ENCODE results near the gene FOXR1.

Gene FOXR1

DNA sequence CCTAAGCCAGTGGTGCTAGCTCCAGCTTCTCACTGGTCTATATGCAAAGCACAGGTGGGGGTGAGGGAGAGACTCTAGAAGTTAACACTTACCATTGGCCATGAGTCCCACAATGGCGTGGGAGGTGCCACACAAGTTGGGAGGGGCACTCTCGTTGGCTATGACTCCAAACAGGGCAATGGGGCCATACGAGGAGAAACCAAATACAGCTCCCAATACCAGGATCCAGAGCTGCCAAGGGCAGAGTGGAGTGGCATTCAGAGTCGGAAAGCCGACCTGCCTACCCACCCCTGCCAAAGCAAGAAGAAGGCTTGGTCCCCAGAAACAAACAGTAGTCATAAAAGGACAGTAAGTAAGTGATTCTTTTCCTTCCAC lies 53.5 kb downstream of the FOXR1 start:
- TF ChIP-seq, protein P1, sequence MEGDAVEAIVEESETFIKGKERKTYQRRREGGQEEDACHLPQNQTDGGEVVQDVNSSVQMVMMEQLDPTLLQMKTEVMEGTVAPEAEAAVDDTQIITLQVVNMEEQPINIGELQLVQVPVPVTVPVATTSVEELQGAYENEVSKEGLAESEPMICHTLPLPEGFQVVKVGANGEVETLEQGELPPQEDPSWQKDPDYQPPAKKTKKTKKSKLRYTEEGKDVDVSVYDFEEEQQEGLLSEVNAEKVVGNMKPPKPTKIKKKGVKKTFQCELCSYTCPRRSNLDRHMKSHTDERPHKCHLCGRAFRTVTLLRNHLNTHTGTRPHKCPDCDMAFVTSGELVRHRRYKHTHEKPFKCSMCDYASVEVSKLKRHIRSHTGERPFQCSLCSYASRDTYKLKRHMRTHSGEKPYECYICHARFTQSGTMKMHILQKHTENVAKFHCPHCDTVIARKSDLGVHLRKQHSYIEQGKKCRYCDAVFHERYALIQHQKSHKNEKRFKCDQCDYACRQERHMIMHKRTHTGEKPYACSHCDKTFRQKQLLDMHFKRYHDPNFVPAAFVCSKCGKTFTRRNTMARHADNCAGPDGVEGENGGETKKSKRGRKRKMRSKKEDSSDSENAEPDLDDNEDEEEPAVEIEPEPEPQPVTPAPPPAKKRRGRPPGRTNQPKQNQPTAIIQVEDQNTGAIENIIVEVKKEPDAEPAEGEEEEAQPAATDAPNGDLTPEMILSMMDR (IDR thresholded peaks at IDR 0.05), result no peak

DNA sequence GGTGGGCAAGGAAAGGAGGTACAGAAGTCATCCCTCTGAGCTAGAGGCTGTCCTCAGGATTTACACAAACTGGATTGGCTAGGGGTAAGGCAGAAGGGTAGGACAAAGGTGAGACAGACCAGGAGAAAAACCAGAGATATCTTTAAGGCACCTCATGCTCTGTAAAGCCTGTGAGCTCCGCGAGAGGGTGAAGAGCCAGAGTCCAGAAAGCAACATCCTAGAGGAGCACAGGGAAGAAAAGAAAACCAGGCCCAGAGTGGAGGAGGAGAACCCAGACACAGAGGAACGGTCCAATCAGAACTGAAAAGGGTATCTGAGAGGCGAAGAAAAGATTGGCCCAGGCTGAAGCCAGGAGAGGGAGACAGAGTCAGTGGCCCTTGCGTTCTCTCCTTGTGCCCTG lies 54.0 kb downstream of the FOXR1 start:
- TF ChIP-seq, protein P1 (IDR thresholded peaks at IDR 0.05), result no peak

DNA sequence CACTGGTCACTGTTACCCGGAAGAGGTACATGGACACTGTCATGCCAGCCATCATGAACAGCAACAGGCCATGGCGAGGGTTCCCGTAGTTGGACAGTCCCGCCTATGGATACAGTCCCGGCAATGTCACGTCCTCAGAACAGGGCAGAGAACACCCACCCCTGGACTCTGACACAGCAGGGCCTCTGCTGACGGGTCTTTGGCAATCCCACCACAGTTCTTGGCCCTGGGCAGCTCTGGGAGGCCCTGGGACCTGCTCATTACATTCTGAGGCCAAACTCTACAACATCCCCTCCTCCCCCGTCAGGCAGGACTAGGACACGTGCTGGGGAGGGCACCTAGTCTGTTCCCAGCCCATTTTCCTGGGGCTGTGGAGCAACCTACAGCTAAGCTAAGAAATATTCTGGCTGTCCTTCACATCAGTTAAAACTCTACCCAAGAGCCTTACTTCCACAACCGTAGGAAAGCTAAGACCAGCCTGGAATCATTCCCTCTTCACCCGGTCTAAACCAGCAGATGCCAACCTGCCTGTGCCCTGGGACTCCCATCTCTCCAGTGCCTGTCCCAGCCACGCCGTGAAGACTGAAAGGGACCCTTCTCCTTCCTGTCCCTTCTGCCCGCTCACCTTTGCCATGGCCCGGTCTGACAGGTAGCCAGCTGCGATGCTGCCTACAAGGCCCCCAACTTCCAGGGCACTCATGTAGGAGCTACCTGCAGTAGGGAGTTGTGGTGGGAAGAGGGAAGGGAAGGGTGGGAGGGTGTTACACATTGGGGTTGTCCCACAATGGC lies 54.6 kb downstream of the FOXR1 start:
- TF ChIP-seq, protein P1 (IDR thresholded peaks at IDR 0.05), result no peak

DNA sequence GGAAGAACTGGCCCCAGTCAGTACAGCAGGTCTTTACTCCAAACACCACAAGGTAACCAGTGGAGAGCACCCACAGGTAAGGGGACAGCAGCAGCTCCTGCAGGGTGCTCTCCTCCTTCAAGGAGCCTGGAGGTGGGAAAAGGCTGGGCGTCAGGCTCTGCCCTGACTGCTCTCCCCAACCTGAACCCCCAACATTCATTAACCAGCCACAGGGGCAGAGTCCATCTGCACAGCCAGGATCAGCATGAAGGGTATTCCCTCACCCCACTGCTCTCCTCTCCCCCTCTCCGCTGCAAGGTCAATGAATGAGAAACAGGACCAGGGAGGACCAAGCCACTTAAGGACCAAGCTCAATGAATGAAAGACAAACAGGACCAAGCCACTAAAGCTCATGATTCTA lies 55.4 kb downstream of the FOXR1 start:
- TF ChIP-seq, protein P1 (IDR thresholded peaks at IDR 0.05), result no peak

DNA sequence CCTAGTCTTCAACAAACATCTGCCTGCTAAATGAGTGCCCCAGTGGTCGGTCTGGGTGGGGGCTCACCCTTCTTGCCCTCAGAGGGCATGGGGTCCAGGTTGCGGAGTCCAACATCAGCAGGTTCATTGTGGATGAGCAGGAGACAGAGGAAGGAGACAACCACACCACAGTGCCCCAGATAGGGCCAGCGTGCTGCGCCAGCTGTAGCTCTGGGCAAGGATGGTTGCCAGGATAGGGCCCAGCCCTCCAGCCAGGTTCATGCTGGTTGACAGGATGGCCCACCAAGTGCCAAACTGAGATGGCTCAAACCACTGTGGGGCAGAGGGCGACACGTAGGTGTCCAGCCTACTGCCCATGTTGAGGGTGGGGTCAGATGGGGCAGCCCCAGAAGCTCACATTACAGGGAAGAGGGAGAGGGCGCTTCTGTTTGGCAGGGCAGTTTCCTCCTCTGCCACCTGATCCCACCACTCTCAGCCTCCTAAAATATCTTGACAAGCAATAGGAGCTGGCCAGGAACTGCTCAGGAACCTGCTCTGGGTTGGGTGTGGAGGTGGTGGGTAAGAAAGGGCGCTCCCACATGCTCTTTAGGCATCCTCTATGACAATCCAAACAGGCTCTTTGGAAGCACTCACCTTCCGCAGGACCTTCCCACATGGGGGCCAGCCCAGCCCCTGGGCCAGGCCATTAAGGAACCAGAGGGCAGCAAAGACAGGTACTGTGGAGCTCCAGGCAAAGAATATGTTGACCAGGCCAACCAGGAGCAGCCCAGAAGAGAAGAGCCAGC lies 56.2 kb downstream of the FOXR1 start:
- TF ChIP-seq, protein P1 (IDR thresholded peaks at IDR 0.05), result no peak

DNA sequence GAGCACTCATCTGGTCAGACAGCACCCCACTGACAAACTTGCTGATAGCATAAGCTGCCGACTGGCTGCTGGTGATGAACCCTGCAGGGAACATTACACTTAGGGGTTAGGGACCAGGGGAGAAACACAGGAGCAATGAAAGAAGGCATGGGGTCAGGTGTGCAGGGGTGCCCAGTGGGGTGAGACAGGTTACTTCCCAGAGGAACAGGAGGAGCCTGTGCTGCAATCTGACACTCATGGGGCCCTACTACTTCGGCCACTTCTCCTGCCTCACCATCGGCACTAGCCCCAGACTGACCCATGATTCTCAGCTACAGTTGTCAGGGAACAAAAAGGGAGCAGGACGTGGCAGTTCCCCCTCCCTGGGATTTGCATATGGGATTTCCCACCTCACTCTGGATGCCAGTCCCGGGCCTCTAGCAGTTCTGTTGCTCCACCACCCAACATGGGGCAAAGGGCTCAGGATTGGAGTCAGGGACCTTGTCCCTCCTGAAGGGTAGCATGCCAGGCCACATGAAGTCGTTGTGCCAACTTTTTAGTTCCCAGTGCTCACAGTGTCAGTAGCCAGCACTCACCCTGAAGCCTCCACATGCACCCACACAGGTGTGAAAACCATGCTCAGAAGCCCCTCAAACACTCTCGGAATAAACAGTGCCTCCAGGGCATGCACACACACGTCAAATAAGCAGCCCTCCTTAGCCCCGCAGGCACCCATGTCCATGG lies 56.9 kb downstream of the FOXR1 start:
- TF ChIP-seq, protein P1 (IDR thresholded peaks at IDR 0.05), result no peak

DNA sequence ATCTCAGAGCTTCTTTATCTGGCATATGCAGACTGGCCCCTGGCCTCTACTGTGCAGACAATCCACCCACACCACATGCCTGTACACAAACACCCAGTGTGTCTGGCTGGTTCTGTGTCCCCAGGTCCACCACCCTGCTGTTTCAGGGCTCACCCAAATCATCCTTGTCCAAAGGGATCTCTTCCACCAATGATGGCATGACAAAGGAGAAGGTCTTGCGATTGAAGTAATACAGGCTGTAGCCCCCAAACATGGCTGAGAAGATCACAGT lies 57.4 kb downstream of the FOXR1 start:
- TF ChIP-seq, protein P1 (IDR thresholded peaks at IDR 0.05), result no peak

Data from LNCAP (cell line).